SU-DHL-6 (cell line): ENCODE data around the gene NUP210L.

ENCODE experiments used
- H2AFZ ChIP-seq: fragments of 200-600 bp; sonication (generic); 2 replicates; pipeline ENCODE4 v1.6.1; 2014; ENCODE audit warnings: low read depth, mild to moderate bottlenecking, moderate library complexity, mixed read lengths, antibody characterized with exemption, low read length; ENCODE audit not compliant: severe bottlenecking
- H3F3A ChIP-seq: fragments of 200-600 bp; shearing (Covaris generic); 2 replicates; pipeline ENCODE4 v1.6.0; 2016; ENCODE audit warnings: antibody characterized with exemption, mild to moderate bottlenecking; ENCODE audit not compliant: insufficient read depth
- H3K27ac ChIP-seq: fragments of 200-600 bp; sonication (generic); 2 replicates; pipeline ENCODE4 v1.5.1; 2016; ENCODE audit warnings: low read depth, mild to moderate bottlenecking, low read length, moderate library complexity, mixed read lengths
- H3K27me3 ChIP-seq: fragments of 200-600 bp; sonication (generic), shearing (Covaris generic); 2 replicates; pipeline ENCODE4 v1.6.0; 2014; ENCODE audit warnings: mild to moderate bottlenecking, low read length
- H3K36me3 ChIP-seq: fragments of 200-600 bp; sonication (generic); 2 replicates; pipeline ENCODE4 v1.6.1; 2014; ENCODE audit warnings: mild to moderate bottlenecking, low read length, mixed read lengths
- H3K4me2 ChIP-seq: fragments of 300-600, 200-600 bp; shearing (Covaris generic), sonication (generic); 2 replicates; pipeline ENCODE4 v1.6.0; 2014; ENCODE audit warnings: low read length, low read depth, mild to moderate bottlenecking; ENCODE audit not compliant: poor library complexity, severe bottlenecking
- H3K4me3 ChIP-seq: fragments of 200-600 bp; sonication (generic); 2 replicates; pipeline ENCODE4 v1.5.1; 2014; ENCODE audit warnings: antibody characterized with exemption, low read length, mild to moderate bottlenecking, mixed read lengths; ENCODE audit not compliant: insufficient read depth, poor library complexity, severe bottlenecking
- H3K79me2 ChIP-seq: fragments of 200-600 bp; sonication (generic); 2 replicates; pipeline ENCODE4 v1.6.1; 2014; ENCODE audit warnings: mild to moderate bottlenecking, low read length, moderate library complexity; ENCODE audit not compliant: insufficient read depth
- H3K9ac ChIP-seq: fragments of 200-600 bp; sonication (generic); 2 replicates; pipeline ENCODE4 v1.7.0; 2014; ENCODE audit warnings: mild to moderate bottlenecking, low read length
- H3K9me2 ChIP-seq: fragments of 200-600 bp; sonication (generic); replicated peaks from 2 replicates; pipeline ENCODE4 v1.6.1; 2014; ENCODE audit warnings: low read length; ENCODE audit not compliant: insufficient read depth
- H3K9me3 ChIP-seq: fragments of 200-600 bp; sonication (generic); 2 replicates; pipeline ENCODE4 v1.6.1; 2014; ENCODE audit warnings: low read length, mixed read lengths; ENCODE audit not compliant: insufficient read depth
- H4K20me1 ChIP-seq: fragments of 200-600 bp; sonication (generic); 2 replicates; pipeline ENCODE4 v1.6.1; 2014; ENCODE audit warnings: low read depth, mild to moderate bottlenecking, antibody characterized with exemption, low read length, moderate library complexity, mixed read lengths
- EZH2phosphoT487 ChIP-seq: fragments of 200-600 bp; sonication (generic), shearing (Covaris generic); conservative IDR thresholded peaks from 2 replicates; pipeline ENCODE4 v1.6.1; 2018; ENCODE audit warnings: mild to moderate bottlenecking, antibody characterized with exemption, low read length, moderate library complexity, mixed read lengths
- TF ChIP-seq, protein P1 (sequence below): fragments of 200-600 bp; sonication (generic); IDR thresholded peaks from one replicate; pipeline ENCODE4 v1.5.1; 2017; ENCODE audit warnings: antibody characterized with exemption, mild to moderate bottlenecking, low read length, moderate library complexity; ENCODE audit not compliant: insufficient read depth, poor library complexity, severe bottlenecking

NUP210L gene

GRCh38 chr1:153944827-153945117 is 210.1 kb downstream of the NUP210L start:
- no peaks in the 10 kb centered on the region for H3K9me2 ChIP-seq
- H3F3A ChIP-seq: peaks cover 24% of the 10 kb centered on the region
- H3K27ac ChIP-seq: peak overlapping the region; percentile 90
- H2AFZ ChIP-seq: no peak overlapping the region
- peaks cover 31% of the 10 kb centered on the region for H3K79me2 ChIP-seq
- H3K4me2 ChIP-seq: peak overlapping the region; percentile 97
- H3K9me3 ChIP-seq: no peaks in the 10 kb centered on the region
- no peaks in the 10 kb centered on the region for H4K20me1 ChIP-seq
- peak overlapping the region; percentile 86 for H3K9ac ChIP-seq
- H3K27me3 ChIP-seq: no peaks in the 10 kb centered on the region
- TF ChIP-seq EZH2phosphoT487: no peak
- TF ChIP-seq, protein P1, sequence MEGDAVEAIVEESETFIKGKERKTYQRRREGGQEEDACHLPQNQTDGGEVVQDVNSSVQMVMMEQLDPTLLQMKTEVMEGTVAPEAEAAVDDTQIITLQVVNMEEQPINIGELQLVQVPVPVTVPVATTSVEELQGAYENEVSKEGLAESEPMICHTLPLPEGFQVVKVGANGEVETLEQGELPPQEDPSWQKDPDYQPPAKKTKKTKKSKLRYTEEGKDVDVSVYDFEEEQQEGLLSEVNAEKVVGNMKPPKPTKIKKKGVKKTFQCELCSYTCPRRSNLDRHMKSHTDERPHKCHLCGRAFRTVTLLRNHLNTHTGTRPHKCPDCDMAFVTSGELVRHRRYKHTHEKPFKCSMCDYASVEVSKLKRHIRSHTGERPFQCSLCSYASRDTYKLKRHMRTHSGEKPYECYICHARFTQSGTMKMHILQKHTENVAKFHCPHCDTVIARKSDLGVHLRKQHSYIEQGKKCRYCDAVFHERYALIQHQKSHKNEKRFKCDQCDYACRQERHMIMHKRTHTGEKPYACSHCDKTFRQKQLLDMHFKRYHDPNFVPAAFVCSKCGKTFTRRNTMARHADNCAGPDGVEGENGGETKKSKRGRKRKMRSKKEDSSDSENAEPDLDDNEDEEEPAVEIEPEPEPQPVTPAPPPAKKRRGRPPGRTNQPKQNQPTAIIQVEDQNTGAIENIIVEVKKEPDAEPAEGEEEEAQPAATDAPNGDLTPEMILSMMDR: no peak
- no peaks in the 10 kb centered on the region for H3K36me3 ChIP-seq
- H3K4me3 ChIP-seq: peak overlapping the region; percentile 66

- H3K4me3 ChIP-seq: peak overlapping the region; percentile 66
- H3K79me2 ChIP-seq: peaks cover 31% of the 10 kb centered on the region
- H3K36me3 ChIP-seq: no peaks in the 10 kb centered on the region
- H3K27ac ChIP-seq: peak overlapping the region; percentile 90
- no peaks in the 10 kb centered on the region for H4K20me1 ChIP-seq
- no peaks in the 10 kb centered on the region for H3K9me2 ChIP-seq
- peak overlapping the region; percentile 86 for H3K9ac ChIP-seq
- no peaks in the 10 kb centered on the region for H3K27me3 ChIP-seq
- peaks cover 24% of the 10 kb centered on the region for H3F3A ChIP-seq
- no peak for TF ChIP-seq EZH2phosphoT487
- TF ChIP-seq, protein P1: no peak
- H2AFZ ChIP-seq: no peak overlapping the region
- H3K4me2 ChIP-seq: peak overlapping the region; percentile 97
- no peaks in the 10 kb centered on the region for H3K9me3 ChIP-seq
Observed at GRCh38 chr1:153944005-153944826, 210.7 kb downstream of the NUP210L start.

DNA sequence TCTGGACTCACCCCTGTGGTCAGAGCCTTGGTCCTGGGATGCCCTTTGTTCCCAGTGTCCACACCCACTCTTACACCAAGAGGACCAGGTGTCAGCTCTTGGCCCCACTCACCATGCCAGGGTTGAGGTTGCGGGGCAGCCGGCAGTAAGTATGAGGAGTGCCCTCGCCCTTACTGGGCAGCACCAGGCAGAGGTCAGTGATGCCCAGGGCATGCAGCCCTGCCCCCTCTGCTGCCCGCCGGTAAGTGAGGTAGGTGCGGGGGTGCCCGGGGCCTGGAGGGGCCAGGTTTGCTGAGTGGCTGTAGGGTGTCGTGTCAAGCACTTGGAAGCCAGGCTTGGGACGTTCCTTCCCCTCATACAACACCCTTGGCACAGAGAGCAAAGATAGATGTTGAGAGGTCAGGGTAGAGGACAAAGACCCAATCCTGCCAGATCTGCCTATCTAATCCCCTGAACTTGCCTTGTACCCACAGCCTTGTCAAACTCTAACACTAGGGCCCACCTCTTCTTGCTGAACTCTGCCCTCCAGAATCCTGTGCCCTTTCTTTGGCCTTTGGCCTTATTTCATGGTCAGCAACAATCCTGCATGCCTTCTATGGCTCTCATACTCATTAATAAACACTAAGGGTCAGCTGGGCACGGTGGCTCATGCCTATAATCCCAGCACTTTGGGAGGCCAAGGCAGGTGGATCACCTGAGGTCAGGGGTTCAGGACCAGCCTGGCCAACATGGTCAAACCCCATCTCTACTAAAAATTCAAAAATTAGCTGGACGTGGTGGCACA is 211.9 kb downstream of the NUP210L start:
- H3K27me3 ChIP-seq: no peaks in the 10 kb centered on the region
- peaks cover 24% of the 10 kb centered on the region for H3F3A ChIP-seq
- no peaks in the 10 kb centered on the region for H3K36me3 ChIP-seq
- H3K9me2 ChIP-seq: no peaks in the 10 kb centered on the region
- H3K4me3 ChIP-seq: no peak overlapping the region
- TF ChIP-seq, protein P1: no peak
- no peak for TF ChIP-seq EZH2phosphoT487
- peaks cover 31% of the 10 kb centered on the region for H3K79me2 ChIP-seq
- no peak overlapping the region for H3K9ac ChIP-seq
- no peak overlapping the region for H3K4me2 ChIP-seq
- no peak overlapping the region for H2AFZ ChIP-seq
- H3K27ac ChIP-seq: no peak overlapping the region
- H4K20me1 ChIP-seq: no peaks in the 10 kb centered on the region
- H3K9me3 ChIP-seq: no peaks in the 10 kb centered on the region
